B cell (primary cell): Measurements from ENCODE around the gene SNX11. TPM values are rescaled to one million over a fixed set of nuclear protein-coding genes. Genes with fewer than 3 reads are reported as not detected.

ENCODE experiments used
- ATAC-seq: fragments of 200-7000 bp; cut with Tn5 transposase; one replicate; pipeline ENCODE4 v1.10.0; 2021; ENCODE audit warnings: low read depth, mild to moderate bottlenecking, moderate number of reproducible peaks, moderate library complexity
- CTCF ChIA-PET: fragments of 350-600 bp; sonication (Branson Sonifier 250); formaldehyde crosslinking; loops from one replicate; lab custom pipeline; 2021; ENCODE audit warnings: antibody characterized with exemption, inconsistent platforms; lab: Charles Lee
- POLR2A ChIA-PET: fragments of 350-600 bp; sonication (Branson Sonifier 250); formaldehyde crosslinking; loops from one replicate; lab custom pipeline; 2021; ENCODE audit warnings: antibody characterized with exemption; lab: Charles Lee
- DNase-seq: peaks from one replicate; pipeline ENCODE4 v3.0.0; 2013
- H2AFZ ChIP-seq: 2 replicates; pipeline ENCODE4 v1.6.1; 2012; ENCODE audit warnings: mild to moderate bottlenecking, low read depth, low read length; ENCODE audit not compliant: insufficient read depth, poor library complexity, severe bottlenecking
- H3K27ac ChIP-seq, 2 donors: 1 replicate in 1 of 2; 2 replicates in 1 of 2; pipeline ENCODE4 v1.5.1; 2012 to 2013; ENCODE audit warnings: low read length in 2 of 2, mild to moderate bottlenecking in 2 of 2, moderate library complexity in 1 of 2
- H3K27me3 ChIP-seq, 4 experiments: fragments of 200-600 bp in 1 of 4; sonication (generic) in 1 of 4; replicated peaks in 1 of 4; 1 replicate in 2 of 4; 2 replicates in 2 of 4; pipeline versions ENCODE4 v1.6.1 to v1.7.0; 2013 to 2016; ENCODE audit warnings: low read length in 3 of 4, mild to moderate bottlenecking in 2 of 4, mixed read lengths in 1 of 4, moderate library complexity in 1 of 4; ENCODE audit not compliant: insufficient read depth in 4 of 4, control insufficient read depth in 3 of 4; ENCODE audit errors: control extremely low read depth in 1 of 4
- H3K36me3 ChIP-seq, 2 experiments: replicated peaks in 1 of 2; 1 replicate in 1 of 2; 2 replicates in 1 of 2; pipeline versions ENCODE4 v1.6.1 to v1.7.1; 2013; ENCODE audit warnings: low read length in 1 of 2; ENCODE audit not compliant: insufficient read depth in 2 of 2, control insufficient read depth in 1 of 2; ENCODE audit errors: control extremely low read depth in 1 of 2, extremely low read depth in 1 of 2
- H3K4me1 ChIP-seq, 2 donors: fragments of 200-600 bp in 1 of 2; sonication (generic) in 1 of 2; 1 replicate in 1 of 2; 2 replicates in 1 of 2; pipeline versions ENCODE4 v1.5.1 to v1.6.1; 2013 to 2017; ENCODE audit warnings: low read length in 2 of 2; ENCODE audit not compliant: control insufficient read depth in 2 of 2, insufficient read depth in 2 of 2
- H3K4me2 ChIP-seq: replicated peaks from 2 replicates; pipeline ENCODE3; 2012; ENCODE audit warnings: mild to moderate bottlenecking, low read depth, low read length; ENCODE audit not compliant: poor library complexity, severe bottlenecking
- H3K4me3 ChIP-seq, 5 experiments: fragments of 200-600 bp in 1 of 5; sonication (generic) in 1 of 5; 1 replicate in 3 of 5; 2 replicates in 2 of 5; pipeline versions ENCODE4 v1.5.1 to v1.7.0; 2011 to 2016; ENCODE audit warnings: low read length in 4 of 5, mild to moderate bottlenecking in 4 of 5, low read depth in 2 of 5, control low read depth in 1 of 5, moderate library complexity in 1 of 5; ENCODE audit not compliant: insufficient read depth in 1 of 5; ENCODE audit errors: control extremely low read depth in 1 of 5, extremely low read depth in 1 of 5
- H3K79me2 ChIP-seq: fragments of 200-600 bp; sonication (generic); one replicate; pipeline ENCODE4 v1.6.0; 2016; ENCODE audit warnings: low read length; ENCODE audit not compliant: control insufficient read depth, insufficient read depth
- H3K9ac ChIP-seq: fragments of 200-600 bp; sonication (generic); 2 replicates; pipeline ENCODE4 v1.6.1; 2017; ENCODE audit warnings: mild to moderate bottlenecking, low read length, moderate library complexity
- H3K9me3 ChIP-seq, 3 donors: one replicate each; pipeline versions ENCODE4 v1.6.1 to v1.7.1; 2013; ENCODE audit warnings: low read length in 2 of 3; ENCODE audit not compliant: control insufficient read depth in 2 of 3, insufficient read depth in 1 of 3; ENCODE audit errors: control extremely low read depth in 1 of 3
- H4K20me1 ChIP-seq: 2 replicates; pipeline ENCODE4 v1.6.0; 2012; ENCODE audit warnings: mild to moderate bottlenecking, low read length; ENCODE audit not compliant: insufficient read depth, control insufficient read depth, poor library complexity, severe bottlenecking
- H3K27ac Mint-ChIP-seq: one replicate; pipeline ENCODE4 v1.8.0; 2021; ENCODE audit warnings: mixed read lengths
- H3K27me3 Mint-ChIP-seq: one replicate; pipeline ENCODE4 v1.8.0; 2021; ENCODE audit warnings: mixed read lengths
- H3K4me1 Mint-ChIP-seq: one replicate; pipeline ENCODE4 v1.8.0; 2021; ENCODE audit warnings: mixed read lengths
- H3K4me3 Mint-ChIP-seq: one replicate; pipeline ENCODE4 v1.8.0; 2021; ENCODE audit warnings: mixed read lengths
- H3K9me3 Mint-ChIP-seq: one replicate; pipeline ENCODE4 v1.8.0; 2022; ENCODE audit warnings: mixed read lengths; ENCODE audit not compliant: insufficient read depth
- EZH2 ChIP-seq: IDR thresholded peaks from 2 replicates; pipeline ENCODE4 v1.6.1; 2012; ENCODE audit warnings: borderline replicate concordance, low read depth, mild to moderate bottlenecking, moderate library complexity, low read length; ENCODE audit not compliant: insufficient read depth, poor library complexity, severe bottlenecking
- WGBS: methylation state at CpG from one replicate; pipeline ENCODE4 v1.1.5; 2013; ENCODE audit warnings: missing lambda C conversion rate; ENCODE audit not compliant: insufficient coverage; 5-methylcytosine and 5-hydroxymethylcytosine counted together
- intact Hi-C: fragments of 100-400 bp; cut with micrococcal nuclease; formaldehyde crosslinking; loops from one replicate; pipeline ENCODE4 v1.10.0; 2022
- polyA plus RNA-seq: library from polyadenylated mRNA; depleted of rRNA; stranded (reverse); fragments of >200 nt; gene quantifications from 2 replicates; pipeline ENCODE4 v1.2.3, GENCODE V29; 2012
- total RNA-seq, 2 donors: library from RNA; stranded (reverse); fragments of 120-200 nt in 1 of 2; gene quantifications; 1 replicate in 1 of 2; 2 replicates in 1 of 2; pipeline versions ENCODE4 v1.2.3 to v1.2.4, GENCODE V29; 2013 to 2022
- TF ChIP-seq, protein P1 (sequence below): fragments of 200-600 bp; IDR thresholded peaks from one replicate; pipeline ENCODE4 v1.8.0; 2022; ENCODE audit warnings: antibody characterized with exemption, mild to moderate bottlenecking

SNX11 gene
- total and polyA plus RNA-seq, 2 donors (not counting 1 experiment from before 2014, with no cell fraction given) = 25.6 to 42.0 TPM

DNA sequence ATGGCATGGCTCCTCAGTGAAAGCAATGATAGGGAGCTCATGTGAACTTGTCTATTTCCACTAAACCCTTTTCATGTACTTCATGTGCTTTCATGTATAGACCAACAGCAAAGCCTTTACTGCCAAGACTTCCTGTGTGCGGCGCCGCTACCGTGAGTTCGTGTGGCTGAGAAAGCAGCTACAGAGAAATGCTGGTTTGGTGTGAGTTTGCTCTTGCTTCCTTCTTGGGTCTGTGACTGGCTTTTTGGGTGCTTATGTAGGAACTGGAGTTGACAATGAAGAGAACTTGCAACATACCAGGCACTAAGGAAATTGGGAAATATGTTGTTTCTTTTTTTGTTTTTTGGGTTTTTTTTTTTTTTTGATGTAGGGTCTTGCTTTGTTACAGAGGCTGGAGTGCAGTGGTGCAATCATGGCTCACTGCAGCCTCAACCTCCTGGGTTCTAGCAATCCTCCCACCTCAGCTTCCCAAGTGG lies 5.7 kb downstream of the SNX11 start:
- no peak overlapping the region for H3K9ac ChIP-seq
- peaks cover 87% of the 10 kb centered on the region for H3K79me2 ChIP-seq
- peak overlapping the region; percentile 67 to 96 for H3K27ac ChIP-seq
- Mint-ChIP-seq H3K9me3 (no peaks in the 10 kb centered on the region), H3K27ac (peak overlapping the region; percentile 91), H3K27me3 (no peaks in the 10 kb centered on the region), H3K4me3 (peak overlapping the region; percentile 81), H3K4me1 (peaks cover 45% of the 10 kb centered on the region)
- TF ChIP-seq, protein P1, sequence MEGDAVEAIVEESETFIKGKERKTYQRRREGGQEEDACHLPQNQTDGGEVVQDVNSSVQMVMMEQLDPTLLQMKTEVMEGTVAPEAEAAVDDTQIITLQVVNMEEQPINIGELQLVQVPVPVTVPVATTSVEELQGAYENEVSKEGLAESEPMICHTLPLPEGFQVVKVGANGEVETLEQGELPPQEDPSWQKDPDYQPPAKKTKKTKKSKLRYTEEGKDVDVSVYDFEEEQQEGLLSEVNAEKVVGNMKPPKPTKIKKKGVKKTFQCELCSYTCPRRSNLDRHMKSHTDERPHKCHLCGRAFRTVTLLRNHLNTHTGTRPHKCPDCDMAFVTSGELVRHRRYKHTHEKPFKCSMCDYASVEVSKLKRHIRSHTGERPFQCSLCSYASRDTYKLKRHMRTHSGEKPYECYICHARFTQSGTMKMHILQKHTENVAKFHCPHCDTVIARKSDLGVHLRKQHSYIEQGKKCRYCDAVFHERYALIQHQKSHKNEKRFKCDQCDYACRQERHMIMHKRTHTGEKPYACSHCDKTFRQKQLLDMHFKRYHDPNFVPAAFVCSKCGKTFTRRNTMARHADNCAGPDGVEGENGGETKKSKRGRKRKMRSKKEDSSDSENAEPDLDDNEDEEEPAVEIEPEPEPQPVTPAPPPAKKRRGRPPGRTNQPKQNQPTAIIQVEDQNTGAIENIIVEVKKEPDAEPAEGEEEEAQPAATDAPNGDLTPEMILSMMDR = no peak
- no peak for TF ChIP-seq EZH2
- H2AFZ ChIP-seq = peak overlapping the region; percentile 43
- no peaks in the 10 kb centered on the region for H4K20me1 ChIP-seq
- intact Hi-C loops = no loop called here
- ATAC-seq (no peak), DNase-seq (peak; percentile 66)
- no peaks in the 10 kb centered on the region for H3K9me3 ChIP-seq
- peaks cover 53 to 64% of the 10 kb centered on the region in 2 donors for H3K4me1 ChIP-seq
- 2% methylated on average over 5 of the region's 5 CpGs for WGBS
- H3K36me3 ChIP-seq = peaks cover 2 to 23% of the 10 kb centered on the region in 2 experiments
- H3K4me2 ChIP-seq = peak overlapping the region; percentile 70
- H3K27me3 ChIP-seq = no peaks in the 10 kb centered on the region
- H3K4me3 ChIP-seq = peak overlapping the region in 4 of 5 experiments; percentile 1 to 32 (median 12)
- ChIA-PET POLR2A (interaction anchor here (0.5 to 0.9 kb wide), 4 partner anchors 15 to 1154 kb away, joined by 3 to 8 read pairs (median 4); no protein-coding TSS in a partner anchor), CTCF (interaction anchor here (0.7 to 4.9 kb wide), 11 partner anchors 9 to 168 kb away, joined by 3 to 41 read pairs (median 10); no protein-coding TSS in a partner anchor)

DNA sequence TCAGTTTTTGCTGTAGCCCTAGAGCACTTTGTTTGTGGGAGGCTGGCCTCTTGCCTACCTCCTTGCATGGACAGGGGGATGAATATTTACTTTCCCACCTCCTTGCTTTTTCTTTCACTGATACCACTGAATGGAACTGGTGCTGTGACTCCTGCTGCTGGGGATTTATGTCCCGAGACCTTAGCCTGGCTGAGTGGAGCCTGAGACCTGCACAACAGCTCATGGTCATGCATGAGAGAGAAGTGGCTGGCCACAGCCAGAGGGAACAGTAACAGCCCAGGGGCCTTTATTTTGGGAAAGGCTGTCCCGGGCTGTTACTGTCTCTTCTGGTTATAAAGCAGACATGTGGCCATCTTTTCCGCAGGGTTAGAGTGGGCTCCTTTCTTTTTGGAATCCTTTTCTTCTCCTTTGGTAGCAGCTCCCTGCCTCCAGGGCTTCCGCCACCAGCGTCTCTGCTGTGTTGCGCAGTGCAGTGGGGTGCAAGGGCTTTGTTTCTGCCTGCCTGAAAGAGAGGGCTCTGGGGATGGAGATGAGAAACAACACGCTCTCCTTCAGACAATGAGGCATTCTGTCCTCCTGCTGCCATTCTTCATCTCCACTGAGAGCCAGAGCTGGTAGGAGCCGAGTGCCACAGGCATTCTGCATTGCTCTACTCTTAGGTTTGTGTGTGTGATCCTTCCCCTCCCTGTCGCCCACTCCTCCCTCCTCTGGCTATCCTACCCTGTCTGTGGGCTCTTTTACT lies 14.5 kb downstream of the SNX11 start:
- no peak overlapping the region for H3K9ac ChIP-seq
- peaks cover 23% of the 10 kb centered on the region for H3K79me2 ChIP-seq
- H4K20me1 ChIP-seq = peaks cover 11% of the 10 kb centered on the region
- H3K4me2 ChIP-seq = no peak overlapping the region
- no peak overlapping the region for H3K4me3 Mint-ChIP-seq
- no peaks in the 10 kb centered on the region for H3K27me3 ChIP-seq
- H3K4me3 ChIP-seq = no peak overlapping the region
- TF ChIP-seq EZH2 = no peak
- TF ChIP-seq, protein P1 = no peak
- no peaks in the 10 kb centered on the region for H3K9me3 Mint-ChIP-seq
- no peak overlapping the region for H2AFZ ChIP-seq
- ChIA-PET POLR2A (no interaction called here), CTCF (interaction anchor here (1.2 to 5.0 kb wide), 5 partner anchors 9 to 85 kb away, joined by 3 to 42 read pairs (median 7); no protein-coding TSS in a partner anchor)
- no peaks in the 10 kb centered on the region for H3K27me3 Mint-ChIP-seq
- no peak overlapping the region for H3K27ac Mint-ChIP-seq
- ATAC-seq = no peak
- no peak overlapping the region for H3K27ac ChIP-seq
- no peaks in the 10 kb centered on the region for H3K4me1 Mint-ChIP-seq
- H3K4me1 ChIP-seq = no peaks in the 10 kb centered on the region
- DNase-seq = no peak
- intact Hi-C loops = no loop called here
- no peaks in the 10 kb centered on the region for H3K9me3 ChIP-seq
- 81% methylated on average over 2 of the region's 9 CpGs for WGBS
- peaks cover 12 to 70% of the 10 kb centered on the region in 2 experiments for H3K36me3 ChIP-seq
